ENCODE results near the gene UNC5A. TPM values are rescaled to one million over a fixed set of nuclear protein-coding genes. Genes with fewer than 3 reads are reported as not detected.

Gene UNC5A
- total RNA-seq, 1 donor from 2014 or later, result not detected

GRCh38 chr5:176861276-176861675 lies 50.9 kb downstream of the UNC5A start:
- no peak overlapping the region for H3K4me3 Mint-ChIP-seq

GRCh38 chr5:176862330-176862995 lies 52.1 kb downstream of the UNC5A start:
- POLR2A ChIA-PET, result no interaction called here
- DNase-seq (no peak), ATAC-seq (ENCODE audit: low read depth) (no peak)
- peaks cover 38% of the 10 kb centered on the region for H3K27me3 Mint-ChIP-seq
- no peaks in the 10 kb centered on the region for H3K36me3 Mint-ChIP-seq (ENCODE audit: low read depth)
- CTCF ChIA-PET, result no interaction called here
- no peak overlapping the region for H3K4me3 Mint-ChIP-seq
- H3K9me3 Mint-ChIP-seq, result no peaks in the 10 kb centered on the region
- TF ChIP-seq CTCF (IDR thresholded peaks at IDR 0.05), result no peak
- no peaks in the 10 kb centered on the region for H3K4me1 Mint-ChIP-seq
- H3K27ac Mint-ChIP-seq, result no peak overlapping the region
- intact Hi-C loops (cut with micrococcal nuclease), result no loop called here

More at GRCh38 chr5:176861276-176861675, 50.9 kb downstream of the UNC5A start:
- Mint-ChIP-seq H3K36me3 (ENCODE audit: low read depth) (no peaks in the 10 kb centered on the region), H3K4me1 (no peaks in the 10 kb centered on the region), H3K27me3 (peaks cover 37% of the 10 kb centered on the region), H3K9me3 (no peaks in the 10 kb centered on the region), H3K27ac (no peak overlapping the region)
- intact Hi-C loops (cut with micrococcal nuclease), result no loop called here
- ATAC-seq (ENCODE audit: low read depth) (no peak), DNase-seq (no peak)
- ChIA-PET POLR2A (no interaction called here), CTCF (interaction anchor here (0.5 kb wide), 1 partner anchor 302 kb away, joined by 3 read pairs; no protein-coding TSS in a partner anchor)
- TF ChIP-seq CTCF (IDR thresholded peaks at IDR 0.05), result no peak

DNA sequence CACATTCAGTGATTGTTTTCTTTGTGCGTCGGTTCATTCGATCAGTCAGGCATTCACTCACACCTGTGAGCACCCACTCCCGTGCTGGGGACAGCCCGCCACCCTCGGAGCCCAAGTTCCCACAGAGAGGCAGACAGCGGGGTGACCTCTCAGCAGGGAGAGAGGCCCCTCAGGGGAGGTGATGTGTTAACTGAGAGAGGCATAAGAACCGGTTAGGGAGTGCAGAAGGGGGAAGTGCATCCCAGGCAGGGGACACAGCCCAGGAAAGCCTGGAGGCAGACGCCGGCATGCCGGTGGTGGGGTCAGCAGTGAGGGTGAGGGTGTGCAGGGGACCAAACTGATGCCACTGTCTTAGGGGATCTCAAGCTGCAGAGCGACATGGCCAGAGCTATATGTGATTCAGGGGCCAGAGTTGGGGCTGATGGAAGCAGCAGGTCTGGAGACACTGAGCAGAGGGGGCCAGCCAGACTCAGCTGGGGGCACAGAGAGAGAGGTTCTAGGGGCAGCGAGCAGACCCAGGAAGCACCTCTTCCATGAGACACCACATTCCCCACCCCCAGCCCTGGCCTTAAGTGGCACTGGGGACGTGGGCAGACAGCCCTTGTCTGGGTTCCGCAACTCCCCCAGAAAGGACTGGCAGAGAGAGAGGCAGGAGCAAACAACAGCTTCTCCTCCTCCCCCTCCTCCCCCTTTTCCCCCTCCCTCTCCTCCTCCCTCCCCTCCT lies 52.8 kb downstream of the UNC5A start:
- Mint-ChIP-seq H3K27me3 (peaks cover 37% of the 10 kb centered on the region), H3K36me3 (ENCODE audit: low read depth) (no peaks in the 10 kb centered on the region), H3K4me3 (no peak overlapping the region), H3K4me1 (no peaks in the 10 kb centered on the region), H3K9me3 (no peaks in the 10 kb centered on the region), H3K27ac (no peak overlapping the region)
- POLR2A ChIA-PET, result no interaction called here
- ATAC-seq (ENCODE audit: low read depth) (no peak), DNase-seq (no peak)
- intact Hi-C loops (cut with micrococcal nuclease), result no loop called here
- no peak for TF ChIP-seq CTCF (IDR thresholded peaks at IDR 0.05)
- CTCF ChIA-PET, result no interaction called here

- intact Hi-C loops (cut with micrococcal nuclease), result no loop called here
- POLR2A ChIA-PET, result no interaction called here
- no peak for DNase-seq
- Mint-ChIP-seq H3K36me3 (ENCODE audit: low read depth) (no peaks in the 10 kb centered on the region), H3K27ac (no peak overlapping the region), H3K4me3 (no peak overlapping the region), H3K4me1 (no peaks in the 10 kb centered on the region), H3K9me3 (no peaks in the 10 kb centered on the region), H3K27me3 (peaks cover 34% of the 10 kb centered on the region)
- no peak for ATAC-seq (ENCODE audit: low read depth)
- TF ChIP-seq CTCF (IDR thresholded peaks at IDR 0.05), result no peak
- CTCF ChIA-PET, result no interaction called here
Observed at GRCh38 chr5:176863765-176864098, 53.4 kb downstream of the UNC5A start.

DNA sequence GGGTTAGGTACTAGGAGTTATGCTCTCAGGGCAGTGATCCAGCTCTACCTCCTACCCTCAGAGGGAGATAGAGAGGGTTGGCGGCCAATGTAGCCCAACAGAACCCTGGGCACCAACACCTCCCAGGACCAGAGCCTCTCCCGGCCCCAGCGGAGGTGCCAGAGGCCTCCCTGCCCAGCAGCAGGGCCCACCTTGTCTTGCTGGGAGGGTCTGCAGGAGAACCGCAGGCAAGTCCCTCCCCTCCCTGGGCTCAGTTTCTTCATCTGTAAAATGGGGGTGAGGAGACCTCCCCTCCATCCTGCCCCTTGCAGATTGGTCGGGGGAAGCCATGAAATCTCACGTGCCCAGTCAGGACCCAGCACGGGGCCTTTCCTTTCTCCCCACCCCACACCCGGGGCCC lies 54.4 kb downstream of the UNC5A start:
- intact Hi-C loops (cut with micrococcal nuclease), result no loop called here
- no peaks in the 10 kb centered on the region for H3K4me1 Mint-ChIP-seq
- H3K27me3 Mint-ChIP-seq, result peaks cover 34% of the 10 kb centered on the region
- H3K9me3 Mint-ChIP-seq, result no peaks in the 10 kb centered on the region
- ChIA-PET POLR2A (no interaction called here), CTCF (no interaction called here)
- TF ChIP-seq CTCF (IDR thresholded peaks at IDR 0.05), result no peak
- no peak overlapping the region for H3K4me3 Mint-ChIP-seq
- no peak overlapping the region for H3K27ac Mint-ChIP-seq
- no peak for ATAC-seq (ENCODE audit: low read depth)
- no peaks in the 10 kb centered on the region for H3K36me3 Mint-ChIP-seq (ENCODE audit: low read depth)
- DNase-seq, result no peak

Data from activated B cell treated with CpG ODN at 0.5 μM for 24 hours (primary cell).